ENCODE data around the gene PRKAA2. TPM values are rescaled to one million over a fixed set of nuclear protein-coding genes. Genes with fewer than 3 reads are reported as not detected.

The PRKAA2 gene
- total and polyA plus RNA-seq, 2 of the 13 experiments (the other 11 are each of a cell fraction or from before 2014, with no cell fraction given): 6.0 to 7.5 TPM

DNA sequence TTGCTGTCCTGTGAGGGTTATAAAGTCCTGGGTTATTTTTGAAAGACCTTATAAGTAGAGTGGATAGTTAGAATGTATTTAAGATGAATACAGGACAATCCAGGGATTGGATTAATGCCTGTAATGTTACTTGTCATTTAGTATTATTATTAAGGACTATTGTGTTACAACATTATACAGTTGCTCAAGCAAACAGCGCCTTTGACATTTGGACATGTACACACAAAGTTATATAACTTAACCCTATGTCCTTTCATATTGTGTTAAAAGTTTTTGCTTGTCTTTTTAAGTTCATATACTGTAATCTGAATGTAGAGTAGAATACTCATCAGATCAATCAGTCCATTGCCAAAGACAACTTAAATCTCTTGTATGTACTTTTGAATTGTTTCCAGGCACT lies 2.0 kb downstream of the PRKAA2 start (continued):
- no peak for TF ChIP-seq TFDP2 (CRISPR knock-in tag; IDR thresholded peaks at IDR 0.05)
- TF ChIP-seq ZBTB25 (CRISPR knock-in tag; IDR thresholded peaks at IDR 0.05): no peak
- no peak for TF ChIP-seq FOXP1 (IDR thresholded peaks at IDR 0.05)
- no peak for TF ChIP-seq FOXP1 (CRISPR knock-in tag; IDR thresholded peaks at IDR 0.05)
- TF ChIP-seq ISL2 (CRISPR knock-in tag; IDR thresholded peaks at IDR 0.05): no peak
- TF ChIP-seq NR3C1 (CRISPR knock-in tag; IDR thresholded peaks at IDR 0.05): no peak
- no peak for TF ChIP-seq ZNF639 (CRISPR knock-in tag; conservative IDR thresholded peaks at IDR 0.05)
- TF ChIP-seq HCFC1 (IDR thresholded peaks at IDR 0.05; ENCODE audit: low read depth, low read length): no peak
- TF ChIP-seq HNF4A (CRISPR knock-in tag; IDR thresholded peaks at IDR 0.05): peak; percentile 21; the same call in 1 of the 2 replicates
- no peak for TF ChIP-seq ZBTB3 (CRISPR knock-in tag; IDR thresholded peaks at IDR 0.05; ENCODE audit: borderline replicate concordance, low read depth)
- TF ChIP-seq KIAA2018 (CRISPR knock-in tag; IDR thresholded peaks at IDR 0.05; ENCODE audit: borderline replicate concordance): no peak
- TF ChIP-seq ZNF703 (CRISPR knock-in tag; IDR thresholded peaks at IDR 0.05; ENCODE audit: borderline replicate concordance): no peak
- no peak for TF ChIP-seq NR2F2 (IDR thresholded peaks at IDR 0.05; ENCODE audit: borderline replicate concordance, low read depth)
- TF ChIP-seq, protein P1, sequence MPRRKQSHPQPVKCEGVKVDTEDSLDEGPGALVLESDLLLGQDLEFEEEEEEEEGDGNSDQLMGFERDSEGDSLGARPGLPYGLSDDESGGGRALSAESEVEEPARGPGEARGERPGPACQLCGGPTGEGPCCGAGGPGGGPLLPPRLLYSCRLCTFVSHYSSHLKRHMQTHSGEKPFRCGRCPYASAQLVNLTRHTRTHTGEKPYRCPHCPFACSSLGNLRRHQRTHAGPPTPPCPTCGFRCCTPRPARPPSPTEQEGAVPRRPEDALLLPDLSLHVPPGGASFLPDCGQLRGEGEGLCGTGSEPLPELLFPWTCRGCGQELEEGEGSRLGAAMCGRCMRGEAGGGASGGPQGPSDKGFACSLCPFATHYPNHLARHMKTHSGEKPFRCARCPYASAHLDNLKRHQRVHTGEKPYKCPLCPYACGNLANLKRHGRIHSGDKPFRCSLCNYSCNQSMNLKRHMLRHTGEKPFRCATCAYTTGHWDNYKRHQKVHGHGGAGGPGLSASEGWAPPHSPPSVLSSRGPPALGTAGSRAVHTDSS (CRISPR knock-in tag; conservative IDR thresholded peaks at IDR 0.05): no peak
- TF ChIP-seq ZNF614 (CRISPR knock-in tag; IDR thresholded peaks at IDR 0.05; ENCODE audit: borderline replicate concordance): no peak
- no peak for TF ChIP-seq ZFP41 (CRISPR knock-in tag; IDR thresholded peaks at IDR 0.05; ENCODE audit: borderline replicate concordance)
- TF ChIP-seq ZKSCAN8 (CRISPR knock-in tag; IDR thresholded peaks at IDR 0.05; ENCODE audit: borderline replicate concordance): no peak
- TF ChIP-seq ZNF850 (CRISPR knock-in tag; conservative IDR thresholded peaks at IDR 0.05): no peak

Measured in HepG2 (cell line).